HepG2 (cell line): Measurements from ENCODE around the gene U2SURP. TPM values are rescaled to one million over a fixed set of nuclear protein-coding genes. Genes with fewer than 3 reads are reported as not detected.
A peak's percentile ranks its signal among the peaks of the same experiment; 100 is the strongest.

ENCODE experiments used
- BORCS8-MEF2B ChIP-seq: sonication (generic); formaldehyde crosslinking; IDR thresholded peaks from 2 replicates; pipeline ENCODE4 v1.8.0; 2022; ENCODE audit warnings: mild to moderate bottlenecking, missing genetic modification reagents
- GABPB1 ChIP-seq: IDR thresholded peaks from 2 replicates; pipeline ENCODE4 v1.6.1; 2016; ENCODE audit warnings: mild to moderate bottlenecking, missing genetic modification reagents, moderate library complexity, missing compliant biosample characterization
- HNF4G ChIP-seq, 2 experiments: sonication (generic) in 1 of 2; formaldehyde crosslinking in 1 of 2; IDR thresholded peaks; 2 replicates each; pipeline versions ENCODE4 v1.4.0 to v1.6.1; 2011 to 2020; ENCODE audit warnings: borderline replicate concordance in 2 of 2, low read depth in 2 of 2, mild to moderate bottlenecking in 2 of 2, low read length in 1 of 2, missing genetic modification reagents in 1 of 2, moderate library complexity in 1 of 2
- PCBP1 ChIP-seq: fragments of 200-400 bp; formaldehyde crosslinking; IDR thresholded peaks from 2 replicates; pipeline ENCODE4 v1.6.1; 2017; ENCODE audit warnings: mild to moderate bottlenecking, low read depth, low read length, borderline replicate concordance
- PHF5A ChIP-seq: IDR thresholded peaks from one replicate; pipeline ENCODE4 v1.6.1; 2018; ENCODE audit warnings: low read depth, missing genetic modification reagents; ENCODE audit not compliant: unreplicated experiment
- SNRNP70 ChIP-seq: fragments of 200-400 bp; formaldehyde crosslinking; IDR thresholded peaks from 2 replicates; pipeline ENCODE4 v1.6.1; 2017; ENCODE audit warnings: mild to moderate bottlenecking, low read depth, low read length, moderate library complexity
- SRSF1 ChIP-seq: fragments of 200-400 bp; formaldehyde crosslinking; optimal IDR thresholded peaks from 2 replicates; pipeline ENCODE3; 2017; ENCODE audit warnings: mild to moderate bottlenecking, low read depth, low read length, moderate library complexity
- TBX2 ChIP-seq: sonication (generic); formaldehyde crosslinking; IDR thresholded peaks from 2 replicates; pipeline ENCODE4 v1.5.0; 2020; ENCODE audit warnings: missing genetic modification reagents, mild to moderate bottlenecking, borderline replicate concordance
- TCF12 ChIP-seq, 2 experiments: fragments of 450-650 bp in 1 of 2; sonication (generic) in 1 of 2; formaldehyde crosslinking in 1 of 2; IDR thresholded peaks; 2 replicates each; pipeline versions ENCODE4 v1.6.1 to v1.8.0; 2017 to 2022; ENCODE audit warnings: antibody characterized with exemption in 1 of 2, mild to moderate bottlenecking in 1 of 2, missing genetic modification reagents in 1 of 2, moderate library complexity in 1 of 2
- ZNF225 ChIP-seq: sonication (generic); formaldehyde crosslinking; IDR thresholded peaks from 2 replicates; pipeline ENCODE4 v1.4.0; 2020; ENCODE audit warnings: mild to moderate bottlenecking, missing genetic modification reagents
- ZNF263 ChIP-seq: sonication (generic); formaldehyde crosslinking; IDR thresholded peaks from 2 replicates; pipeline ENCODE4 v1.4.0; 2020; ENCODE audit warnings: missing genetic modification reagents
- ZNF264 ChIP-seq: sonication (generic); formaldehyde crosslinking; IDR thresholded peaks from 2 replicates; pipeline ENCODE4 v1.4.0; 2020; ENCODE audit warnings: missing genetic modification reagents
- ZNF451 ChIP-seq: sonication (generic); formaldehyde crosslinking; IDR thresholded peaks from 2 replicates; pipeline ENCODE4 v1.5.0; 2020; ENCODE audit warnings: mild to moderate bottlenecking, missing genetic modification reagents
- ZNF709 ChIP-seq: sonication (generic); formaldehyde crosslinking; IDR thresholded peaks from 2 replicates; pipeline ENCODE4 v1.5.0; 2020; ENCODE audit warnings: mild to moderate bottlenecking, missing genetic modification reagents
- ZNF790 ChIP-seq: sonication (generic); formaldehyde crosslinking; IDR thresholded peaks from 2 replicates; pipeline ENCODE4 v1.8.0; 2022; ENCODE audit warnings: missing genetic modification reagents, mild to moderate bottlenecking, borderline replicate concordance
- ZSCAN21 ChIP-seq: sonication (generic); formaldehyde crosslinking; IDR thresholded peaks from 2 replicates; pipeline ENCODE4 v1.8.0; 2022; ENCODE audit warnings: mild to moderate bottlenecking, missing genetic modification reagents, moderate library complexity, borderline replicate concordance
- polyA plus RNA-seq, 8 experiments: library from polyadenylated mRNA; depleted of rRNA in 3 of 8; stranded (reverse) in 7 of 8; unstranded in 1 of 8; fragments of >200 nt; fragmentation: Illumina TruSeq in 4 of 8; extraction: Trizol in 4 of 8; gene quantifications; 2 replicates each; pipeline versions ENCODE4 v1.2.1 to v1.2.3, GENCODE V29; 2011 to 2016; ENCODE audit warnings: low read depth in 4 of 8, missing spikeins in 1 of 8, mixed read lengths in 1 of 8; ENCODE audit not compliant: insufficient read depth in 1 of 8
- total RNA-seq, 5 experiments: library from RNA; depleted of rRNA; stranded (reverse); fragments of >200 nt; fragmentation: Illumina TruSeq; extraction: Trizol; gene quantifications; 2 replicates each; pipeline ENCODE4 v1.2.3, GENCODE V29; 2016; ENCODE audit warnings: low read depth in 1 of 5
- TF ChIP-seq, protein P1 (sequence below): sonication (generic); formaldehyde crosslinking; IDR thresholded peaks from 2 replicates; pipeline ENCODE4 v1.8.0; 2022; ENCODE audit warnings: missing genetic modification reagents, mild to moderate bottlenecking, inconsistent platforms, borderline replicate concordance
- TF ChIP-seq, protein P2 (sequence below): sonication (generic); formaldehyde crosslinking; IDR thresholded peaks from 2 replicates; pipeline ENCODE4 v1.5.0; 2020; ENCODE audit warnings: mild to moderate bottlenecking, missing genetic modification reagents
- TF ChIP-seq, protein P3 (sequence below): IDR thresholded peaks from 2 replicates; pipeline ENCODE4 v1.6.1; 2012; ENCODE audit warnings: low read length, improper control_type of control experiment

Gene U2SURP
- total and polyA plus RNA-seq, 2 of the 13 experiments (the other 11 are each of a cell fraction or from before 2014, with no cell fraction given) = 55.9 to 173 TPM

DNA sequence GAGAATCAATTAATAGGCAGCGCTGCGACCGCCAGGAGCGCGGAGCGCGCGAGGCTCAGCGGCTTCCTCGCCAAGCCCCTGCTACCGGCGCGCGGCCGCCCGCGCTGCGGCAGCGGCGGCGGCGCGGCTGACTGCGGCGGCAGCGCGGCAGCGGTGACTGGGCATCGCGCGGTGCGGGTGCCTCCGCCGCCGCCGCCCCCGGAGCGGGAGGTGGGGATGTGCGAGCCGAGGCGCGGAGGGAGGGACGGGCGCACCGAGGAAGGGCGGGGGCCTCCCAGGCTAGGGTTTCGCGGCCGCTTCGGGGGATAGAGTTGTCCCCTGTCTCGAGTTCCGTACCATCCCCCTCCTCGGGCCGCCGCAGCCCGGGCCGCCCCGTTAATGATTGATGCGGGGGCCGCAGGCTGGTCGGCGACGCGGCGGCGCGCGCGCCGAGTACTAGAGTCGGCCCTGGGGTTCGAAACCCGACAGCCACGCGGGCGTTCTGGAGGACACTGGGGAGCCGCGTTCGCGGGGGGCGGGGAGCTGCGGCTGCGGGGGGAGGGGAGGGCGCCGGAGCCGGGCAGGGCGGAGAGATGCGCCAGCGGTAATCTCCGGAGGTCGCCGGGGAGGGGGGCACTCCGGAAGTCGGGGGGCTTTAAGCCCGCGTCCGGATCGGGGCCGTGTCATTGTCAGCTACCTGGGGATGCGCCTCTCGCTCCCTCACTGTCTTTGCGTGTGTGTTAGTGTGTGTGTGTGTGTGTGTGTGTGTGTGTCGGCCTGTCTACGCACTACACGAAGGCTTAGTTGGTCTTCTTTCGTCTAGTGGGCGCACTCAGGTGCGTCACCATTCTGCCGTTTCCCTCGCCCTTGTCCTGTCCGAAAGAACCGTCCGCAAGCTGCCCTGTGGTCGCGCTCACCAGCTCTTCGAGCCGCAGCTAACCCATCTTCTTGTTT lies 37.6 kb upstream of the U2SURP start, which contains the start of gene PAQR9 (continued):
- TF ChIP-seq ZNF451 (CRISPR knock-in tag) = 0 out of 2 replicates have a peak, but pooled peaks have one; percentile 26
- no peak for TF ChIP-seq ZNF225 (CRISPR knock-in tag)
- TF ChIP-seq ZNF264 = 0 out of 2 replicates have a peak, but pooled peaks have one; percentile 45
- no peak for TF ChIP-seq PCBP1
- no peak for TF ChIP-seq SNRNP70
- peak; percentile 87; the same call in 1 of the 2 replicates for TF ChIP-seq ZNF709
- TF ChIP-seq, protein P1, sequence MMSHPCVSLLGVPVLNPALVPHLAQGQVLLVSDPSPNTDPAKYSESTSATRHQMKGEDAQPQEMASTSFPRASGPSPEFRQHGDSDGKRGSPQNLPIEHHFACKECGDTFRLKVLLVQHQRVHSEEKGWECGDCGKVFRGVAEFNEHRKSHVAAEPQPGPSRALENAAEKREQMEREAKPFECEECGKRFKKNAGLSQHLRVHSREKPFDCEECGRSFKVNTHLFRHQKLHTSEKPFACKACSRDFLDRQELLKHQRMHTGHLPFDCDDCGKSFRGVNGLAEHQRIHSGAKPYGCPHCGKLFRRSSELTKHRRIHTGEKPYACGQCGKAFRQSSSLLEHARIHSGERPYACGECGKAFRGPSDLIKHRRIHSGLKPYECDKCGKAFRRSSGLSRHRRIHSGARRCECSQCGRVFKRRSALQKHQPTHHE (CRISPR knock-in tag) = peak; percentile 93; the same call in 1 of the 2 replicates
- peak; percentile 38; the same call in 1 of the 2 replicates for TF ChIP-seq TBX2 (CRISPR knock-in tag)
- TF ChIP-seq BORCS8-MEF2B (CRISPR knock-in tag) = peak; percentile 18; the same call in 1 of the 2 replicates
- TF ChIP-seq SRSF1 = peak; percentile 39
- peak; percentile 54; the same call in 1 of the 2 replicates for TF ChIP-seq ZNF790
- no peak; the same call in 1 of the 2 replicates for TF ChIP-seq ZNF263 (CRISPR knock-in tag)
- TF ChIP-seq PHF5A (CRISPR knock-in tag) = no peak
- peak; percentile 61; the same call in 1 of the 2 replicates for TF ChIP-seq GABPB1 (CRISPR knock-in tag)
- TF ChIP-seq TCF12 (IDR thresholded peaks at IDR 0.05) = no peak
- TF ChIP-seq TCF12 (CRISPR knock-in tag; IDR thresholded peaks at IDR 0.05) = 0 out of 2 replicates have a peak, but pooled peaks have one; percentile 57
- no peak for TF ChIP-seq HNF4G (IDR thresholded peaks at IDR 0.05; ENCODE audit: borderline replicate concordance, low read depth, low read length)
- TF ChIP-seq HNF4G (CRISPR knock-in tag; IDR thresholded peaks at IDR 0.05; ENCODE audit: borderline replicate concordance, low read depth) = no peak
- 0 out of 2 replicates have a peak, but pooled peaks have one; percentile 19 for TF ChIP-seq ZSCAN21 (CRISPR knock-in tag)
- TF ChIP-seq, protein P2, sequence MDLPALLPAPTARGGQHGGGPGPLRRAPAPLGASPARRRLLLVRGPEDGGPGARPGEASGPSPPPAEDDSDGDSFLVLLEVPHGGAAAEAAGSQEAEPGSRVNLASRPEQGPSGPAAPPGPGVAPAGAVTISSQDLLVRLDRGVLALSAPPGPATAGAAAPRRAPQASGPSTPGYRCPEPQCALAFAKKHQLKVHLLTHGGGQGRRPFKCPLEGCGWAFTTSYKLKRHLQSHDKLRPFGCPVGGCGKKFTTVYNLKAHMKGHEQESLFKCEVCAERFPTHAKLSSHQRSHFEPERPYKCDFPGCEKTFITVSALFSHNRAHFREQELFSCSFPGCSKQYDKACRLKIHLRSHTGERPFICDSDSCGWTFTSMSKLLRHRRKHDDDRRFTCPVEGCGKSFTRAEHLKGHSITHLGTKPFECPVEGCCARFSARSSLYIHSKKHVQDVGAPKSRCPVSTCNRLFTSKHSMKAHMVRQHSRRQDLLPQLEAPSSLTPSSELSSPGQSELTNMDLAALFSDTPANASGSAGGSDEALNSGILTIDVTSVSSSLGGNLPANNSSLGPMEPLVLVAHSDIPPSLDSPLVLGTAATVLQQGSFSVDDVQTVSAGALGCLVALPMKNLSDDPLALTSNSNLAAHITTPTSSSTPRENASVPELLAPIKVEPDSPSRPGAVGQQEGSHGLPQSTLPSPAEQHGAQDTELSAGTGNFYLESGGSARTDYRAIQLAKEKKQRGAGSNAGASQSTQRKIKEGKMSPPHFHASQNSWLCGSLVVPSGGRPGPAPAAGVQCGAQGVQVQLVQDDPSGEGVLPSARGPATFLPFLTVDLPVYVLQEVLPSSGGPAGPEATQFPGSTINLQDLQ (CRISPR knock-in tag) = 0 out of 2 replicates have a peak, but pooled peaks have one; percentile 47
- TF ChIP-seq, protein P3, sequence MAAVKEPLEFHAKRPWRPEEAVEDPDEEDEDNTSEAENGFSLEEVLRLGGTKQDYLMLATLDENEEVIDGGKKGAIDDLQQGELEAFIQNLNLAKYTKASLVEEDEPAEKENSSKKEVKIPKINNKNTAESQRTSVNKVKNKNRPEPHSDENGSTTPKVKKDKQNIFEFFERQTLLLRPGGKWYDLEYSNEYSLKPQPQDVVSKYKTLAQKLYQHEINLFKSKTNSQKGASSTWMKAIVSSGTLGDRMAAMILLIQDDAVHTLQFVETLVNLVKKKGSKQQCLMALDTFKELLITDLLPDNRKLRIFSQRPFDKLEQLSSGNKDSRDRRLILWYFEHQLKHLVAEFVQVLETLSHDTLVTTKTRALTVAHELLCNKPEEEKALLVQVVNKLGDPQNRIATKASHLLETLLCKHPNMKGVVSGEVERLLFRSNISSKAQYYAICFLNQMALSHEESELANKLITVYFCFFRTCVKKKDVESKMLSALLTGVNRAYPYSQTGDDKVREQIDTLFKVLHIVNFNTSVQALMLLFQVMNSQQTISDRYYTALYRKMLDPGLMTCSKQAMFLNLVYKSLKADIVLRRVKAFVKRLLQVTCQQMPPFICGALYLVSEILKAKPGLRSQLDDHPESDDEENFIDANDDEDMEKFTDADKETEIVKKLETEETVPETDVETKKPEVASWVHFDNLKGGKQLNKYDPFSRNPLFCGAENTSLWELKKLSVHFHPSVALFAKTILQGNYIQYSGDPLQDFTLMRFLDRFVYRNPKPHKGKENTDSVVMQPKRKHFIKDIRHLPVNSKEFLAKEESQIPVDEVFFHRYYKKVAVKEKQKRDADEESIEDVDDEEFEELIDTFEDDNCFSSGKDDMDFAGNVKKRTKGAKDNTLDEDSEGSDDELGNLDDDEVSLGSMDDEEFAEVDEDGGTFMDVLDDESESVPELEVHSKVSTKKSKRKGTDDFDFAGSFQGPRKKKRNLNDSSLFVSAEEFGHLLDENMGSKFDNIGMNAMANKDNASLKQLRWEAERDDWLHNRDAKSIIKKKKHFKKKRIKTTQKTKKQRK = no peak
